HEK293 (cell line): Measurements from ENCODE around the gene ATP13A4.

Experiments
- CTCF ChIA-PET: fragments of 350-600 bp; formaldehyde crosslinking; extraction: SDS; loops from one replicate; lab custom pipeline; 2021; ENCODE audit warnings: antibody characterized with exemption; lab: Yijun Ruan, JAX
- POLR2A ChIA-PET: fragments of 300-600 bp; formaldehyde crosslinking; extraction: SDS; loops from one replicate; lab custom pipeline; 2020; ENCODE audit warnings: antibody characterized with exemption, inconsistent platforms; lab: Yijun Ruan, JAX
- H3K27ac ChIP-seq: fragments of 200-500 bp; sonication (Bioruptor generic); 2 replicates; pipeline ENCODE4 v1.5.1; 2014; ENCODE audit warnings: low read depth, low read length, control low read depth, inconsistent platforms; ENCODE audit errors: extremely low read depth
- H3K36me3 ChIP-seq, 2 experiments: fragments of 200-500 bp in 1 of 2; sonication (Bioruptor generic) in 1 of 2; 1 replicate in 1 of 2; 2 replicates in 1 of 2; pipeline ENCODE4 v1.5.1; 2014 to 2017; ENCODE audit warnings: inconsistent platforms in 2 of 2, low read length in 2 of 2; ENCODE audit not compliant: control insufficient read depth in 2 of 2, insufficient read depth in 1 of 2
- H3K4me1 ChIP-seq: fragments of 200-500 bp; sonication (Bioruptor generic); 2 replicates; pipeline ENCODE4 v1.5.1; 2014; ENCODE audit warnings: mild to moderate bottlenecking, low read length, inconsistent platforms; ENCODE audit not compliant: control insufficient read depth, insufficient read depth
- H3K4me3 ChIP-seq: 2 replicates; pipeline ENCODE4 v1.5.1; 2011; ENCODE audit warnings: low read depth, mild to moderate bottlenecking, control low read depth, low read length, moderate library complexity
- H3K9me3 ChIP-seq: fragments of 200-500 bp; sonication (Bioruptor generic); 2 replicates; pipeline ENCODE4 v1.5.1; 2014; ENCODE audit warnings: low read depth, low read length, inconsistent platforms; ENCODE audit not compliant: control insufficient read depth, insufficient read depth
- AEBP2 ChIP-seq: fragments of 450-650 bp; formaldehyde crosslinking; IDR thresholded peaks from 2 replicates; pipeline ENCODE4 v1.5.1; 2016; ENCODE audit warnings: missing biosample characterization, missing genetic modification characterization, borderline replicate concordance
- HOXD13 ChIP-seq: sonication (generic); formaldehyde crosslinking; IDR thresholded peaks from 2 replicates; pipeline ENCODE4 v1.8.0; 2022; ENCODE audit warnings: missing genetic modification reagents, borderline replicate concordance
- OSR2 ChIP-seq: fragments of 450-650 bp; formaldehyde crosslinking; IDR thresholded peaks from 2 replicates; pipeline ENCODE4 v1.5.1; 2016; ENCODE audit warnings: missing biosample characterization, missing genetic modification characterization
- PRDM1 ChIP-seq: fragments of 450-650 bp; formaldehyde crosslinking; IDR thresholded peaks from 2 replicates; pipeline ENCODE4; 2016; ENCODE audit warnings: missing biosample characterization, missing genetic modification characterization
- PRDM4 ChIP-seq: fragments of 450-650 bp; formaldehyde crosslinking; IDR thresholded peaks from 2 replicates; pipeline ENCODE4 v1.5.1; 2017; ENCODE audit warnings: missing biosample characterization, missing genetic modification characterization
- SETDB1 ChIP-seq: IDR thresholded peaks from one replicate; pipeline ENCODE4 v1.6.1; 2017; ENCODE audit warnings: mild to moderate bottlenecking, low read length, moderate library complexity, mixed read lengths; ENCODE audit not compliant: insufficient read length
- SP3 ChIP-seq: fragments of 450-650 bp; formaldehyde crosslinking; IDR thresholded peaks from 2 replicates; pipeline ENCODE4 v1.5.1; 2016; ENCODE audit warnings: missing biosample characterization, missing genetic modification characterization
- ZBTB17 ChIP-seq: fragments of 450-650 bp; formaldehyde crosslinking; IDR thresholded peaks from 2 replicates; pipeline ENCODE4 v1.5.1; 2016; ENCODE audit warnings: missing biosample characterization, missing genetic modification characterization
- ZBTB21 ChIP-seq: fragments of 450-650 bp; formaldehyde crosslinking; IDR thresholded peaks from 2 replicates; pipeline ENCODE4 v1.5.1; 2017; ENCODE audit warnings: missing biosample characterization, missing genetic modification characterization
- ZNF174 ChIP-seq: fragments of 450-650 bp; formaldehyde crosslinking; IDR thresholded peaks from 2 replicates; pipeline ENCODE4 v1.5.0; 2017; ENCODE audit warnings: missing biosample characterization, mild to moderate bottlenecking, missing genetic modification characterization
- ZNF18 ChIP-seq: fragments of 450-650 bp; formaldehyde crosslinking; IDR thresholded peaks from 2 replicates; pipeline ENCODE4 v1.5.1; 2016; ENCODE audit warnings: missing biosample characterization, missing genetic modification characterization
- ZNF2 ChIP-seq: fragments of 450-650 bp; formaldehyde crosslinking; IDR thresholded peaks from 2 replicates; pipeline ENCODE4 v1.5.1; 2016; ENCODE audit warnings: missing biosample characterization, missing genetic modification characterization
- ZNF223 ChIP-seq: fragments of 450-650 bp; formaldehyde crosslinking; IDR thresholded peaks from 2 replicates; pipeline ENCODE4 v1.5.1; 2016; ENCODE audit warnings: missing biosample characterization, missing genetic modification characterization
- ZNF239 ChIP-seq: fragments of 450-650 bp; formaldehyde crosslinking; IDR thresholded peaks from 2 replicates; pipeline ENCODE4 v1.5.1; 2016; ENCODE audit warnings: missing biosample characterization, missing genetic modification characterization
- ZNF280C ChIP-seq: fragments of 450-650 bp; formaldehyde crosslinking; IDR thresholded peaks from 2 replicates; pipeline ENCODE4 v1.5.1; 2016; ENCODE audit warnings: missing biosample characterization, missing genetic modification characterization
- ZNF280D ChIP-seq: fragments of 450-650 bp; formaldehyde crosslinking; IDR thresholded peaks from 2 replicates; pipeline ENCODE4 v1.5.1; 2016; ENCODE audit warnings: missing biosample characterization, missing genetic modification characterization
- ZNF292 ChIP-seq: fragments of 450-650 bp; formaldehyde crosslinking; IDR thresholded peaks from 2 replicates; pipeline ENCODE4 v1.5.1; 2016; ENCODE audit warnings: low read depth, missing biosample characterization, missing genetic modification characterization, borderline replicate concordance
- ZNF302 ChIP-seq: fragments of 450-650 bp; formaldehyde crosslinking; IDR thresholded peaks from 2 replicates; pipeline ENCODE4 v1.5.1; 2016; ENCODE audit warnings: missing biosample characterization, missing genetic modification characterization, low read depth
- ZNF366 ChIP-seq: fragments of 450-650 bp; formaldehyde crosslinking; conservative IDR thresholded peaks from 2 replicates; pipeline ENCODE4 v1.5.1; 2016; ENCODE audit warnings: missing biosample characterization, missing genetic modification characterization
- ZNF404 ChIP-seq: fragments of 450-650 bp; formaldehyde crosslinking; IDR thresholded peaks from 2 replicates; pipeline ENCODE4 v1.5.1; 2017; ENCODE audit warnings: missing biosample characterization, missing genetic modification characterization
- ZNF521 ChIP-seq: fragments of 450-650 bp; formaldehyde crosslinking; IDR thresholded peaks from 2 replicates; pipeline ENCODE4 v1.5.1; 2017; ENCODE audit warnings: missing biosample characterization, mild to moderate bottlenecking, missing genetic modification characterization
- ZNF580 ChIP-seq: fragments of 450-650 bp; formaldehyde crosslinking; IDR thresholded peaks from 2 replicates; pipeline ENCODE4 v1.5.1; 2016; ENCODE audit warnings: missing biosample characterization, missing genetic modification characterization
- ZNF585B ChIP-seq: fragments of 450-650 bp; formaldehyde crosslinking; IDR thresholded peaks from 2 replicates; pipeline ENCODE4 v1.5.1; 2016; ENCODE audit warnings: missing biosample characterization, missing genetic modification characterization
- ZNF626 ChIP-seq: fragments of 450-650 bp; sonication (Bioruptor Pico); formaldehyde crosslinking; IDR thresholded peaks from 2 replicates; pipeline ENCODE4 v1.5.1; 2018; ENCODE audit warnings: missing biosample characterization, missing genetic modification characterization, inconsistent platforms
- ZNF843 ChIP-seq: fragments of 450-650 bp; formaldehyde crosslinking; IDR thresholded peaks from 2 replicates; pipeline ENCODE4 v1.5.1; 2016; ENCODE audit warnings: missing biosample characterization, missing genetic modification characterization
- ZSCAN5A ChIP-seq: fragments of 450-650 bp; formaldehyde crosslinking; IDR thresholded peaks from 2 replicates; pipeline ENCODE4 v1.5.1; 2016; ENCODE audit warnings: missing biosample characterization, missing genetic modification characterization

Gene ATP13A4

GRCh38 chr3:193593668-193594030 is 39.0 kb upstream of the ATP13A4 start:
- H3K4me1 ChIP-seq = 0 out of 2 replicates have a peak, but pooled peaks cover 2% of the 10 kb centered on the region
- CTCF ChIA-PET = no interaction called here
- POLR2A ChIA-PET = no interaction called here
- TF ChIP-seq ZNF521 (tag by site-specific recombination) = no peak
- TF ChIP-seq ZNF239 (tag by site-specific recombination) = no peak
- no peak for TF ChIP-seq AEBP2 (tag by site-specific recombination)
- TF ChIP-seq ZBTB17 = no peak
- TF ChIP-seq ZNF626 = no peak
- no peak for TF ChIP-seq ZNF302 (tag by site-specific recombination)
- no peak for TF ChIP-seq SP3 (tag by site-specific recombination)
- TF ChIP-seq SETDB1 = no peak
- TF ChIP-seq ZNF843 = no peak
- TF ChIP-seq OSR2 (tag by site-specific recombination) = no peak
- no peak for TF ChIP-seq ZNF280D (tag by site-specific recombination)
- TF ChIP-seq ZNF18 (tag by site-specific recombination) = no peak
- TF ChIP-seq ZNF223 (tag by site-specific recombination) = no peak
- no peak for TF ChIP-seq ZNF404 (tag by site-specific recombination)
- TF ChIP-seq ZNF292 = no peak
- TF ChIP-seq ZNF174 (tag by site-specific recombination) = no peak
- TF ChIP-seq ZNF366 (tag by site-specific recombination) = 0 out of 2 replicates have a peak, but pooled peaks have one; percentile 10
- TF ChIP-seq ZNF585B (tag by site-specific recombination) = no peak
- no peak for TF ChIP-seq HOXD13 (CRISPR knock-in tag)
- no peak for TF ChIP-seq ZNF280C (tag by site-specific recombination)
- TF ChIP-seq PRDM4 (tag by site-specific recombination) = no peak
- TF ChIP-seq ZNF580 (tag by site-specific recombination) = no peak
- TF ChIP-seq PRDM1 (tag by site-specific recombination) = peak; percentile 95
- TF ChIP-seq ZSCAN5A = no peak
- TF ChIP-seq ZBTB21 (tag by site-specific recombination) = 0 out of 2 replicates have a peak, but pooled peaks have one; percentile 9
- no peak for TF ChIP-seq ZNF2

More at GRCh38 chr3:193593668-193594030, 39.0 kb upstream of the ATP13A4 start:
- Histone ChIP-seq H3K27ac (peak overlapping the region; percentile 42; the same call in 1 of the 2 replicates), H3K36me3 (peaks cover 0 to 16% of the 10 kb centered on the region in 2 experiments; a peak in 1 of 3 replicates), H3K9me3 (no peaks in the 10 kb centered on the region), H3K4me3 (peak overlapping the region; percentile 70)
